ENCODE data around the gene ROR2.
A peak's percentile ranks its signal among the peaks of the same experiment; 100 is the strongest.

Gene ROR2

DNA sequence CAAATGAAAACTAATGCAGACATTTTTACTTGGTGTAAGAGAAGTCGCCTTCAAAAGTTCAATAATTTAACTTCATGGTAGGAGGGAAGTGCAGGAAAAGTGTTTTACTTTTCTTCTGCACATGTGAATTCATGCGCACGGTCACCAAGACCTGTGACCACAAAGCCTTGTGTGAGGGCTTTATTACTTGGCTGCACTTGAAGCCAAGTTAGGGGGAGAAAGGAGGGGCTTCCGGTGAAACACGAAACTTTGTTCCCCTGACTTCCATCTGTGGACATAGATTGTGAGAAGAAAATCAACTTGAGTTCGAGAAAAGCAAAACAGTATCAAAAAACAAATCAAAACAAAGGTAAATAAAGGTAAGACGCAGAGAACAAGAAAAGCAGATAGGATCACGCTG is 239.9 kb downstream of the ROR2 start:
- no peak for DNase-seq

DNA sequence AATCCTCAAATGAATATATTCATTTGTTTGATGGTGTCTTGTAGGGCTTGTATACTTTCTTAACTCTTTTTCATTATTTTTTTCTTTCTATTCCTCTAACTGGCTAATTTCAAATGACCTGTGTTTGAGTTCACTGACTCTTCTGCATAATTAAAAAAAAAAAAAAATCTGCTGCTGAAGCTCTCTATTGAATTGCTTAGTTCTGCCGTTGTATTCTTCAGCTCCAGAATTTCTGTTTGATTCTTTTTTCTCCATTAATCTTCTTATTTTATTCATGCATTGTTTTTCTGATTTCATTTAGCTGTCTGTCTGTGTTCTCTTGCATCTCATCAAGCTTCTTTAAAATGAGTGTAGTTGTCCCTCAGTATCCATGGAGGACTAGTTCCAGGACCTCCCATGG is 244.6 kb downstream of the ROR2 start:
- DNase-seq = no peak

DNA sequence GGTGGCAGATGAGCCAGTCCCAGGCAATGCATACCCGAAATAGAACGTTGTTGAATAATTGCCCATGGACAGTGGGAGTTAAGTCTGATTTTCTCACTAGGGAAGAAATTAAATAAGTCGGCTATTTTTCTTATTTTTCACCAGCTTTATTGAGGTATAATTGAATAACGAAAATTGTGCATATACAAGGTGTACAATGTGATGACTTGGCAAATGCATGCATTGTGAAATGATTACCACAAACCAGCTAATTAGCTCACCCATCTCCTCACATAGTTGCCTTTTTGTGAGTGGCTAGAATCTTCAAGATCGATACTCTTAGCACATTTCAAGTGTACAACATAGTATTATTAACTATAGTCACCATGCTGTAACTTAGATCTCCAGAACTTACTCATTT is 249.6 kb downstream of the ROR2 start:
- DNase-seq = no peak

DNA sequence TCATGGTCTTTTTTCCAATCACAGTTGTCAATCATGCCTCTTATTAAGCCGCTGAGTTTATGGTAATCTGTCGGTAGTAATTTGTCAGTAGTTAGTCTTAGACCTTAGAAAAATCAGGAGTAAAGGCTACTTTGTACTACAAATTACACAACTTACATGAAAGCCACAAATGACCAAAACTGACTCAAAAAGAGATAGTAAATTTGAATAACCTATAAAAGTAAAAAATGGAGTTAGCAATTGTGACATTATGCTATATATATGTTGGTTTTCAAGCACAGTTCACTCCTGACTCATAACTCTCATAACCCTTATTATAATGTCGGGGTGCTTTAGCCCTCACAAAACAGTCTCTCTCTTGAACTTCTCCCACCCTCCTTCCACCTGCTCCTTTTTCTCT is 251.8 kb downstream of the ROR2 start:
- DNase-seq = no peak

DNA sequence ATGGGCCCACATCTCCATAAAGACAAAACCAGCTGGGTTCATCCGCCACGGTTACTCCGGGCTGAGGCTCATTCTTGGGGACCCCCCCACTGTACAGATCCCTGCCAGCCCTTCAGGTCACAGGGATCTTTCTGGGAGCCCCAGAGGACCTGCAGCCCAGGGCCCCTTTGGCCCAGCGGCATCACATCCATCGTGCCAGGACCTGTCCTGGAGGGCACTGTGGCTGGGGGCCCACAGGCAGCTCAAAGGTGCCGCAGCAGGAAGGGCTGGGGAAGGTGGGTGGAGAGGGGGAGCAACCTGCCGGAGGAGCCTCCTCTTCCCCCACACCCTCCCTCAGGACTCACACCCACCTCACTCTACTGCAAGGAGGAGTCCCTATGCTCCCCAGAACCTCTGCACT is 252.8 kb downstream of the ROR2 start:
- no peak for DNase-seq

DNA sequence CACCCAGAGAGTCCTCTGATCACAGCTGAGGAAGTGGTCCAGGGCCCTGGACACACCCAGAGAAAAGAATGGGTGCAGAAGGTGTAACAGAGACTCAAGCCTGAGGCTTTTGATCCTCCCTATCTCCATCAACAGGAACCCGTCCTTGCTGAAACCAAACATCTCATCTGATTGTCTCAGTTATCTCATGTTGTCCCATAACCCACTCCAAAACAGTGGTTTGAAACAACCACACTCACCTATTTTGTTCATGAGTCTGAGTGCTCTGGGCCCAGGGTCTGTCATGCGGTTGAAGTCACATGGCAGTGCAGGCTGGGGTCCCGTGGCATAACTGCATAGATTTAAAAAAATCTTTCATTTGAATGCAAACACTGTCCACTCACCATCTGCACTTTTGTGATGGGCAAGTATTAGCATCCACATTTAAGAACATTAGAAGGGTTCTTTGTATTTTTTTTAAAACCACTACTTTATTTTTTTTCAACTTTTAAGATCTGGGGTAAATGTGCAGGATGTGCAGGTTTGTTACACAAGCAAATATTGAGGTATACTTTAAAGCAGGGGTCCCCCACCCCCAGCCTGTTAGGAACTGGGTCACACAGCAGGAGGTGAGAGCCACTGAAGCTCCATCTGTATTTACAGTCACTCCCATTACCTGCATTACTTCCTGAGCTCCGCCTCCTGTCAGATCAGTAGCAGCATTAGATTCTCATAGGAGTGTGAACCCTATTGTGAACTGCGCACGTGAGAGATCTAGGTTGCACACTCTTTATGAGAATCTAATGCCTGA is 255.8 kb downstream of the ROR2 start:
- DNase-seq = no peak

DNA sequence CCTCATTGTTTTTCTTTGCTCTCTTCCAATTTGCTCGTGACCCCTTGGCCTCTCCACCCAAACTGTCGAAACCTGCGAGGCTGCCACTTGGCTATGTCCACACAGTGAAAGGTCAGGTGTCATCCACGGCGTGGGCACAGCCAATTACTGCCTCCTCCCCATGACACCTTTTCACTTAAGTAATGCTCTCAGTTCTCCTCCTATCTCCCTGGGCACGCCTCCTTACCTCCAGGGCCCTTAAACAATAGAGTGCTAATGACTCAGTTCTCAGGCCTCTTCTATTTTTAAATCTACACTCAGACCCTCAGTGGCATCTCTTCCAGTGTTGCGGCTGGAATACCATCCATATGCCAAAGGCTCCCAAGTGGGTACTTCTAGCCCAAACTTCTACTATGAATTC is 256.8 kb downstream of the ROR2 start:
- no peak for DNase-seq

DNA sequence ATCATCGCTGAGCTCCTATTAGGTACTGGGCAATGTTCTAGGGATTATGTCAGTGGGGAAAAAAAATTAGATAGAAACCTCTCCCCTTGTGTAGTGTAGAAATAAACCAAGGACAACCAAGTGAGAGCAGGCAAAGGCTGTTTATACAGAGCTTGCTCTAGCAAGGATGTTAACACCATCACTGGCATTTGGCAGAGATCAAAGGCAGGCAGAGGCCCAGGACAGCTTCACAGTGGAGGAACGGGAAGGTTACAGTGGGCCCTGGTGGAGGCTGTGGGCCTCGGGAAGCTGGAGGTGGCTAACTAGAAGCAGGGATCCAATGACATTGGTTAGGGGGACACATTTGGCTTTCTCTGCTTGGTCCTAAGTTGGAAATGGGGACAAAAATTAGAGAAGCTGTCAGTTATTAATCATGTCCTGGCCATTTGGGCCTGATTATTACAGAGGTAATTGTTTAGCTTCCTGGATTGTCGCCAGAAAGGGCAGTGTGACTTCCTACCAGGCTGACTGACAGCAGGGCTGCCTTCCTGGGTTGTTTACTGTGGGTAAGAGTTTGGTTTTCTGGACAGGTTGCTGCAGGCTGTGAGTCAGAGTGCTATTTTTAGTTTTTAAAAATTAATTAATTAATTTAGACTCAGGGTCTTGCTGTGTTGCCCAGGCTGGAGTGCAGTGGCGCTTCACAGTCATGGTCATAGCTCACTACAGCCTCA is 259.3 kb downstream of the ROR2 start:
- no peak for DNase-seq

DNA sequence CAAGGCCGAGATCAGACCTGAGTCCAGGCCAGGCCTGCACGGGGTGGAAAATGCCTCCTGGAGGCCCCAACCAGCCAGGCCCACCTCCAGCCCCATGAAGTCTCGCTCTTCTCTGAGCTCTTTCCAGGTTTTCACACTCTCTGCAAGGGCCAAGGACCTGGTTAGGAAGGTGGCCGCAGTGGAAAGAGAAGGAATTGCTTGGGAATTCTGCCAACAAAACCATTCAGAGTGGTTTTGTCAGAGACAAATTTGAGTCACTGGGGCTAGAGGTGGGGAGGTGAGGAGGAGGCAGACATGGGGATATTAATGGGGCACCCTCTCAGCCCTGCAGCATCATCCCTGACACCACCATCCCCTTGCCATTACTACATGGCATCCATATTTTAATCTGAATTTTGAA is 261.0 kb downstream of the ROR2 start:
- DNase-seq = no peak

DNA sequence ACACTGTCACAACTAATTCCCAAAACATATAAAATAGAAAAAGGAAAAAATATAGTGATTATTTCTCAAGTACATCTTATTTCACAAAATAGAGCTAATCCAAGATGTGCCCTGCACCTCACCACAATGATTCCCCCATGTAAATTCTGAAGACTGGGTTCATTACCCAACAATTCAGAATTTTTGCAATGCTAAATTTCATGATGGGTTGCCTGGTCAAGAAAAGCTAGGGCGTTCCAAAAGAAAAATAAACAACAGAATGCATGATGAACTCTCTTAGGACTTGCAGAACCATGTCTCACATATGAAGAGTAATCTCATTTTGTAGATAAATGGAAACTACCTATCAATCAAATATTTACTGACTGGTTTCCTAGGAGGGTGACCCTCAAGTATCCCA is 266.8 kb downstream of the ROR2 start:
- DNase-seq = no peak

DNA sequence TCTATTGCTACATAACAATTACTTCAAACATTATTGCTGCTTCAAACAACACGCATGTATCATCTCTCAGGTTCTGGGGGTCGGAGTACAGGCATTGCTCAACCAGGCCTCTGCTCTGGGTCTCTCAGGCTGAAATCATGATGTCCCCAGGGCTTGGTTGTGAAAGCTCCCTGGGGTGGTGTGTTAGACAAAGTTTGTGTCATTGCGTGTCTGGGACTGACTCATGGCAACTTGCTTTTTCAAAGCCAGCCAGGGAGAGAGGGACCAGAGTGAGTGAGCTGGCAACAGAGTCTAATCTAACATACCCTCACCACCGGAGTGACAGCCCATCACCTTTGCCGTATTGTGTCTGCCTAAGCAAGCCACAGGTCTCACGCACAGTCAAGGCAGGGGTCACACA is 267.2 kb downstream of the ROR2 start:
- no peak for DNase-seq

DNA sequence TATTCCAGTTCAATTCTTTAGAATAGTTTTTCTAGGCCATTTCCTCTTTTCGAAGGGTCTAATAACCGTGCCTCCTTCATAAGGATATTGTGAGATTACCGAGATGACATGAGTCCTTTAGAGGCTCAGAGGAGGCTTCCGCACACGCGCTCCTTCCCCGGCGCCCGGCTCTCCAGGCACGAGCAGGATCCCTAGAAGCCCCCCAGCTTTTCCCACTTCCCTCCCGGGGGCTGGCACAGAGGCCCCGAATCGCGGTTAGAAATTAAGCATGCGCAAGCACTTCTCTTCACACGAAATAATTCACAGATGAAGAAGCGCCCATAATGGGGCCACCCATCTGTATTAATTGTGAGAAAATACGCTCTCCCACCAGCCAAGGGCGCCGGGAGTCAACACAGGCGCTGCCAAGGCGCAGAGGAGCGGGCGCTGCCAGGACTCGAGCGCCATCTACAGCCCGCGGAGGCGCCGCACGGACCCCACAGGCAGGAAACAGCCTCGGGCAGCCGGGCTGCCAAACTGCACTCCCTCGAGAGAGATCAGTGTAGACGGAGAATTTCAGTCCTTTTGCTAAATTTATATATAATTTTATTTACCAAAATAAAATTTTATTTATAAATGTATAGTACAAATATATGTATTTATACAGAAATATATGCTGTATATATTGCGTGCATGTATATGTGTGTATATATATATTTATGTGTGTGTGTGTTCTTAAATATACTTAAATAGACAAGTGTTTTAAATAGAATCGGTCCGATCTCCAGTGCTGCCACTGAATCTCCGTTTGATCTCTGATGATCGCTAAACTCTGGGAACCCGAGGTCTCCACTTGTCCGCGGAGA is 268.3 kb downstream of the ROR2 start:
- peak; percentile 72 to 82 for DNase-seq

DNA sequence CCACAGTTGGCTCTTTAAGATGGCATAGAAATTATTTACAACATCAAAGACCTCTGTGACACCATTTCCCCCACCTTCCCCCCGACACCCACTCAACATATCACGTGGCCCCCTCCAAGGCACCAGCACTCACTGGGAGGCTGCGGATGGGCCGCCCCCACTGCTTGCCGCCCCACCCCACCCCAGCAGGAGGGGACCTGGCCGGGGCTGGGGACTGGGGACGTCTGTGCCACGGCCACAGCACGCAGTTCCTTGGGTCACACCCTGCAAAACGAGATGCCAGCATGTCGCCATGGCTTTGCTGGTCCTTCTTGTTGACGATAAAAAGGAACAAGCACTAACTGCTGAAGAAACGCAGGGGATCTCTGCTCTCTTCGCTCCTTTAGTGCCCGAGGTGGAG is 269.0 kb downstream of the ROR2 start:
- DNase-seq = no peak

DNA sequence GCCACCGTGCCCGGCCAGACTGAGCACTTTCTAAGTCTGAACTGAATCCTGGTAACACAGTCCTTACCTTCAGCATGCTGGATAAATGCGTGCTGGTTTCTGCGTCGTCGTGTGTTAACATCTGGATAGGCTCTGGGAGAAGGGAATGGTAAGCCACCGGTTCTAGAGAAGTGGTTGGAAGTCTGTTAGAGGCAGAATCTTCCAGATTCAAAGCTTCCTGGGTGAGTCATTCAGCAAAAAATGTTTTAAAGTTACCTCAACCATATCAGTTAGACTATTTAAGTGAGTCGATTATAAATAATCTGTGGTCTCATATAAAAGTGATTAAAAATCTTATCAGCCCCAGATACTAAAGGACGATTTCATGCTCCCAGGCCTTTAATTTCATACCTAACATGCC is 269.9 kb downstream of the ROR2 start:
- DNase-seq = no peak

DNA sequence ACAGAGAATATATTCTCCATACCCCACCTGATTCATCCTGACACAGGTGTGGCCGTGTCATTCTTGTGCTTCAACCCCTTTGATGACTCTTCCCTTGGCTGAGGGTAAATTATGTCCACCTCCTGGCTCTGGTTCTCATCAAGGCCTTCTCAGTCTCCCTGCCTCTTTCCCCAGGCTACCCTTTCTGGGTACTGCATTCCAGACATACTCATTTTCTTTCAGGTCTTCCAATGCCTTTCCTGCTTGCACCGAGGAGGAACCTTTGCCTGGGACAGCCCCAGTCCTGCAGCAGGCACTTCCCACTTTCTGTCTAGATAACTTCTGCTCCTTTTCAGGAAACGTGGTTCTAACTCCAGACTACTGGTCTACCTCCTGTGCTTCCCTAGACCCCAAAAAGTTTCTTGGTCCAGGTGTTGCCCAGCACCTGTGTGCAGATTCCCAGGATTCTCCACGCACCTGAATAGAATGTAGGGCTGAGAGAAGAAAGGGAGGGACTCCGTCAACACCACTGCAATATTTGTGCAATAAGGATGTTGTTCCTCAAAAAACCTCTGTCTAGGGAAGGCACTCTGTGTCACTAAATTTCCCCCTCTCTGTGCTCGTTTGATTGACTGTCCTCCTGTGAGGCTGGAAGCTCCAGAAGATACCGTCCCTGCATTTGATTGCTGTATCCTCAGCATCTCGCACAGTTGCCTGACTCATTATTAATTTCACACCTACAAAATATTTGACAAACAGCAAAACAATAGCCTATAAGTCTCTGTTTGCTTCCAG is 271.0 kb downstream of the ROR2 start:
- no peak for DNase-seq

DNA sequence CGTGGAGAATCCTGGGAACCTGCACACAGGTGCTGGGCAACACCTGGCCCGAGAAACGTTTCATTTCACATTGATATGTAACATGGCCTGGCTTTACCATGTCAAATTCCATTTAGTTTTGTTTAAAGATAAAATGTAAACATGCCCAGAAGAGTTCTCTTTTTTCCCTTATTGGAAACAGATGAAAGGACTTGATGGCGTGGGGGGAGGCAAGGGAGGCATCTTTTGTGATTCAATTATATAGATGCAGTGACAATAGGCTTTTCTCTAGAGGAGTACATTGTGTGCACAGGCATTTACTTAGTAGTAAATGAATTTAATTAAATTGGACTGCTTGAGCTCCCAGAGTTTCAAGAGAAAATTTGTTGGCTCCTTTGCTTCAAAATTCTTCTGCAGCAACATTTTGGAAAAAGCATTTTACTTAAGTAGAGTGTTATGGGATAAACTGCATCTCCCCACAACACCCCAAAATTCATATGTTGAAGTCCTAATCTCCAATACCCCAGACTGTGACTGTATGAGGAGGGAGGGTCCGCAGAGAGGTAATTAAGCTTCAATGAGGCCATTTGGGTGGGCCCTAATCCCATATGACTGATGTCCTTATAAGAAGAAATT is 272.1 kb downstream of the ROR2 start:
- DNase-seq = no peak

DNA sequence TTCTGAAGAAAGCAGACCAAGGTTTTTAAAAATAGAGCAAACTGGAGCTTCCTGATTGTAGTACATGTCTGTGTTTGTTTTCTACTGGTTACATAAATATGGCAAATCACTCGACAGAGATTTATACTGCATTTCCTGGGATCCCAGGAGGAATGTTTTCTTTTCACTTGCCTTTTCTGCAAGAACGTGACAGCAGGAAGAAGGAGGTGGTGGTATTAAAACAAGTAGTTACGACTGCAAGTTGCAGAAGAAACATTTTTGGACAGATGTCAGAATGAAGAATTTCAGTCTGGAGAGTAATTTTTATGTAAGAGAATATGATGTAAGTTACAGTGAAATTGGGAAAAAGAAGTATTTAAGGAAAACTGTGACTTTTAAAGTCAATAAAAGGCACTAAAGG is 272.7 kb downstream of the ROR2 start:
- DNase-seq = no peak

DNA sequence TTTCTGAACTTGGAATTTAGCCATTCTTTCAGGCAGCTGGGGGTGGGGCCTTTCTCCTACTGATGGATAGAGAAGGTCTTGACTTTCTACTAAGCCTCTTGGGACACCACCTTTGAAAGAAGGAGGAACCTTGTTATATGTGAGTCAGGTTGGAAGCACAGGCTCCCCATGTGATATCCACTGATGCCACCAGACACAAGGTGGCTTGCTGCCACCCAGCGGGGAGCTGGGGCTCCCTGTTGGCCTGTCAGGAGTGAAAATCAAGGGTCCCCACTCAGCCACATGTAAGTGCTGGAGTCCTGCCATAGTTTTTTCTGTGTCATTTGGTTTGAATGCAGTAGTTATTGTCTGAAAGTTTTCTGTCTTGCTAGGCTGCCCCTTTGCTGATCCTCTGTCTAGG is 274.0 kb downstream of the ROR2 start:
- DNase-seq = no peak

DNA sequence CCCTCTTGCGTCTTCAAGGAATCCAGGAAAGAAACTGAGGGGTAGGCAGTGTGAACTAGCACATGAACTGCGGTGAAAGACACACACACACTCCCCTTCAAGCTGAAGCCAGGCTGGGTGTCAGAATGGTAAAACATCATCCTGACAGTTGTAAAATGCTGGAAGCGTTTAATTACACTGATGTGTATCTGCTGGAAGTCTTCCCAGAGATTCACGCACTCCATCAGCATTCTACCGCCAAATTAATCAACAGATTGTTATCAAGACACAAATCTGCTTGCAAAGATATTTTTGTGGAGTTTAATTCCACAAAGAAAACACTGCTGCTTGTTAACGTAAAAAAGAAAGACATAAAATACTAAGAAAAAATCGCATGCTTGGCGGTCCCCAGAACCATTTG is 285.4 kb downstream of the ROR2 start:
- no peak for DNase-seq

DNA sequence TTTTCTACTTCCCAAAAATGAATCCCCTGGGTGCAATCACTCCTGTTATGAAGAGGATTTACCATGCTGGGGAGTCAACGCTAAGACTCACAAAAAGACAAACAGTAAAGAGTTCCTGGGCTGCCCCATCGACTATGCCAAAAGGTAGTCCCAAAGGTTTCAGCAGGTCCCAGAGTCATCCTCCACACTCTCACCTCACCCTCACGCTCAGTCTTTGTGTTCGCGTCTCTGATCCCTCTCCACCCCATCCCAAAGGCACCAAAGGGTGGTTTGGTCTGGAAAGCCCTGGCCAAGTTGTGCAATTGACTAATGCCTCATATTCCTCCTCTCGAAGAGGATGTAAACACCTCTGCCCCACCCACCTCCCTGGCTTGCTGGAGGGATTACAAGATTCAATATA is 286.2 kb downstream of the ROR2 start:
- no peak for DNase-seq

DNA sequence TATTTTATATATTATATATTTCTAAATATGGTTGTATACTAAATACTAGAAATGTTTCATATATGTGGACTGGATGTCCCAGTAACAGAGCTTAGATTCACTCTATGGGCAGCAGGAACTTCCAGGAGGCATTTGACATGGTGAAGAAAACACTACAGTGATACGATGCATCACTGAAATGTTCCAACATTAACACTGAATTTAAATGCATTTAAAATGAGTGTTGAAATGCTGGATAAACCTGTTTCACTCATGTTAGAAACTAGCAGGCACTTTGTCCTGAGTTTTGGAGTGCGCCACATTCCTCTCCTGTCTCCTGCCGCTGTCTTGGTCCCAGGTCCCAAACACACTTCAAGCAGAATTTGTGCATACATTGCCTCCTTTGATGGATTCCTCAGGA is 288.6 kb downstream of the ROR2 start:
- DNase-seq = no peak

DNA sequence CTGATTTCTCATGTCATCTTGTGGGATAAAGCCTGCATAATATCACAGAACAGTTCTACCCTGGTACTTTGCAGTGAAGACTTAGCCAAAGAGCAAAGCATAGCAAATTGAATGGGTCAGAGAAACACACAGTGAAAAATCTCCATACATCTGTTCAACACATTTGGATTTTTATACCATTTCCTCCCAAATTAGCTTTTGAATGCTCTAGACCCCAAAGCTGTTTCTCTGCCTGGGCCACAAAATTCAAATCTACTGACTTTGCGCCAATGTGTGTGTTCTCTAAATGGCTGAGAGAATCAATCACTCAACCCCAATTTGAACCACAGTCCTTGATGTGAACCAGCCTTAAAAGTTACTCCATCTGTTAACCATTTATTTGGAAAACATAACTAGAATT is 289.5 kb downstream of the ROR2 start:
- DNase-seq = no peak

Measured in stimulated activated CD4-positive, alpha-beta T cell treated with anti-CD3 and anti-CD28 coated beads, Interleukin-2, amount 100 ng/mL, for 24 hours (primary cell).